PC-9 (cell line): ENCODE measurements around the gene NFKB1. TPM values are rescaled to one million over a fixed set of nuclear protein-coding genes. Genes with fewer than 3 reads are reported as not detected.

ENCODE experiments used
- BruUV-seq: library from RNA; stranded (reverse); fragments of 400-500 nt; replicated peaks from 2 replicates; lab custom pipeline; 2021; lab: Mats Ljungman, UMichigan
- CTCF ChIA-PET: fragments of 300-600 bp; sonication (Branson Sonifier 250); formaldehyde crosslinking; loops from one replicate; lab custom pipeline; 2022; ENCODE audit warnings: antibody characterized with exemption; lab: Charles Lee
- POLR2A ChIA-PET: fragments of 300-600 bp; sonication (Branson Sonifier 250); formaldehyde crosslinking; loops from one replicate; lab custom pipeline; 2022; ENCODE audit warnings: antibody characterized with exemption; ENCODE audit not compliant: unreplicated experiment; lab: Charles Lee
- DNase-seq, 2 experiments: peaks; one replicate each; pipeline versions ENCODE4 v3.0.0 to v3.0.0-alpha.2; 2015 to 2022; ENCODE audit warnings: mixed read lengths in 1 of 2
- H2AFZ ChIP-seq: fragments of 200-600 bp; sonication (generic); 2 replicates; pipeline ENCODE4 v1.8.1; 2017; ENCODE audit warnings: antibody characterized with exemption
- H3F3A ChIP-seq: fragments of 200-600 bp; sonication (generic); 2 replicates; pipeline ENCODE4 v1.8.1; 2017; ENCODE audit warnings: antibody characterized with exemption, mild to moderate bottlenecking, low read depth; ENCODE audit not compliant: insufficient read depth
- H3K27ac ChIP-seq: fragments of 200-600 bp; sonication (generic); 2 replicates; pipeline ENCODE4 v1.6.1; 2016; ENCODE audit warnings: mixed run types
- H3K27me3 ChIP-seq: fragments of 200-600 bp; sonication (generic); 2 replicates; pipeline ENCODE4 v1.6.1; 2016; ENCODE audit warnings: low read depth, mixed run types; ENCODE audit not compliant: insufficient read depth
- H3K36me3 ChIP-seq: fragments of 200-600 bp; sonication (generic); 2 replicates; pipeline ENCODE4 v1.6.1; 2016; ENCODE audit warnings: low read depth, mixed run types
- H3K4me1 ChIP-seq: fragments of 200-600 bp; sonication (generic); replicated peaks from 2 replicates; pipeline ENCODE4 v1.6.1; 2016; ENCODE audit warnings: mixed run types; ENCODE audit not compliant: insufficient read depth
- H3K4me2 ChIP-seq: fragments of 200-600 bp; sonication (generic); 2 replicates; pipeline ENCODE4 v1.6.1; 2017; ENCODE audit warnings: mixed run types
- H3K4me3 ChIP-seq: fragments of 200-600 bp; sonication (generic); 2 replicates; pipeline ENCODE4 v1.6.1; 2016; ENCODE audit warnings: mixed run types
- H3K79me2 ChIP-seq: fragments of 200-600 bp; sonication (generic); 2 replicates; pipeline ENCODE4 v1.6.1; 2017; ENCODE audit warnings: low read depth, mixed run types
- H3K9me2 ChIP-seq: fragments of 200-600 bp; sonication (generic); 2 replicates; pipeline ENCODE4 v1.8.1; 2017; ENCODE audit warnings: mild to moderate bottlenecking; ENCODE audit not compliant: insufficient read depth
- H3K9me3 ChIP-seq: fragments of 200-600 bp; sonication (generic); 2 replicates; pipeline ENCODE4 v1.8.1; 2016; ENCODE audit warnings: low read depth; ENCODE audit not compliant: insufficient read depth
- H4K20me1 ChIP-seq: fragments of 200-600 bp; sonication (generic); 2 replicates; pipeline ENCODE4 v1.8.1; 2017; ENCODE audit not compliant: insufficient read depth
- CTCF ChIP-seq: fragments of 200-600 bp; sonication (generic); conservative IDR thresholded peaks from 2 replicates; pipeline ENCODE4 v1.6.1; 2017; ENCODE audit warnings: mixed run types, antibody characterized with exemption, mild to moderate bottlenecking, moderate library complexity
- EZH2 ChIP-seq: fragments of 200-600 bp; sonication (generic); IDR thresholded peaks from 2 replicates; pipeline ENCODE4 v1.8.0; 2017; ENCODE audit warnings: antibody characterized with exemption, low read depth
- intact Hi-C: fragments of 100-400 bp; cut with micrococcal nuclease; formaldehyde crosslinking; loops from one replicate; pipeline ENCODE4 v1.10.0; 2022; ENCODE audit not compliant: unreplicated experiment
- total RNA-seq: library from RNA; stranded (reverse); gene quantifications from 2 replicates; pipeline ENCODE4 v1.2.3, GENCODE V29; 2021

Gene NFKB1
- total RNA-seq, 1 experiment from 2014 or later = 11.6 TPM

- no peaks in the 10 kb centered on the region for H3K4me1 ChIP-seq
- no peak overlapping the region for H2AFZ ChIP-seq
- H3K4me3 ChIP-seq = no peak overlapping the region
- H3K4me2 ChIP-seq = no peak overlapping the region
- BruUV-seq = no TSS peak
- no peaks in the 10 kb centered on the region for H3K9me3 ChIP-seq
- ChIA-PET CTCF (no interaction called here), POLR2A (no interaction called here)
- H3K9me2 ChIP-seq = no peaks in the 10 kb centered on the region
- no peaks in the 10 kb centered on the region for H4K20me1 ChIP-seq
- no peaks in the 10 kb centered on the region for H3F3A ChIP-seq
- DNase-seq = peak; percentile 2 to 41
- TF ChIP-seq CTCF (no peak), EZH2 (no peak)
- no peaks in the 10 kb centered on the region for H3K27me3 ChIP-seq
- no peak overlapping the region for H3K27ac ChIP-seq
- intact Hi-C loops = no loop called here
- no peaks in the 10 kb centered on the region for H3K79me2 ChIP-seq
- H3K36me3 ChIP-seq = no peaks in the 10 kb centered on the region
These were observed 74.4 kb downstream of the NFKB1 start for GRCh38 chr4:102575369-102576129.

- DNase-seq = no peak
- H3K9me3 ChIP-seq = no peaks in the 10 kb centered on the region
- TF ChIP-seq EZH2 = no peak
- no peak for TF ChIP-seq CTCF
- no peaks in the 10 kb centered on the region for H3K4me1 ChIP-seq
- no peaks in the 10 kb centered on the region for H3K27me3 ChIP-seq
- H4K20me1 ChIP-seq = no peaks in the 10 kb centered on the region
- no peak overlapping the region for H3K4me3 ChIP-seq
- no peak overlapping the region for H2AFZ ChIP-seq
- no TSS peak for BruUV-seq
- no peak overlapping the region for H3K4me2 ChIP-seq
- no peak overlapping the region for H3K27ac ChIP-seq
- no peaks in the 10 kb centered on the region for H3F3A ChIP-seq
- no peaks in the 10 kb centered on the region for H3K9me2 ChIP-seq
- no peaks in the 10 kb centered on the region for H3K36me3 ChIP-seq
- intact Hi-C loops = no loop called here
- POLR2A ChIA-PET = interaction anchor here (0.6 kb wide), 1 partner anchor 50 kb away, joined by 6 read pairs; no protein-coding TSS in a partner anchor
- CTCF ChIA-PET = interaction anchor here (0.6 kb wide), 1 partner anchor 305 kb away, joined by 3 read pairs; no protein-coding TSS in a partner anchor
- H3K79me2 ChIP-seq = no peaks in the 10 kb centered on the region
These were observed 77.1 kb downstream of the NFKB1 start for GRCh38 chr4:102578270-102578669.

GRCh38 chr4:102578819-102579218 is 77.7 kb downstream of the NFKB1 start:
- no peak for DNase-seq
- intact Hi-C loops = no loop called here
- no peaks in the 10 kb centered on the region for H3K9me3 ChIP-seq
- no peaks in the 10 kb centered on the region for H3K36me3 ChIP-seq
- H3K27ac ChIP-seq = no peak overlapping the region
- no peak overlapping the region for H2AFZ ChIP-seq
- H3K4me1 ChIP-seq = no peaks in the 10 kb centered on the region
- H3K27me3 ChIP-seq = no peaks in the 10 kb centered on the region
- no TSS peak for BruUV-seq
- TF ChIP-seq EZH2 (no peak), CTCF (no peak)
- no peaks in the 10 kb centered on the region for H3K9me2 ChIP-seq
- ChIA-PET POLR2A (interaction anchor here (0.6 kb wide), 1 partner anchor 49 kb away, joined by 6 read pairs; no protein-coding TSS in a partner anchor), CTCF (no interaction called here)
- H3K4me2 ChIP-seq = no peak overlapping the region
- H4K20me1 ChIP-seq = no peaks in the 10 kb centered on the region
- H3K4me3 ChIP-seq = no peak overlapping the region
- no peaks in the 10 kb centered on the region for H3K79me2 ChIP-seq
- H3F3A ChIP-seq = no peaks in the 10 kb centered on the region
